Measurements from ENCODE around the gene ADAMTS1. TPM values are rescaled to one million over a fixed set of nuclear protein-coding genes. Genes with fewer than 3 reads are reported as not detected.

Gene ADAMTS1
- total RNA-seq, 4 donors from 2014 or later: 29.8 to 54.8 (median 44.3) TPM

- Histone ChIP-seq H3K36me3 (no peaks in the 10 kb centered on the region), H3K27ac (peak overlapping the region in 2 of 4 donors; percentile 53 to 55), H3K9me3 (no peaks in the 10 kb centered on the region), H3K4me1 (peaks cover 0 to 3% (median under 1%) of the 10 kb centered on the region in 4 donors), H3K4me3 (no peak overlapping the region), H3K27me3 (no peaks in the 10 kb centered on the region)
- intact Hi-C loops (cut with DNase I; ENCODE audit: low total_unique reads) (no loop called here), in situ Hi-C loops (cut with MboI; ENCODE audit: low pct_ligation_motif_present in 1 of 4, low pct_unique_long_range_greater_than_20kb in 1 of 4, low sequenced_read_pairs in 3 of 4) (no loop called here)
- no peak for DNase-seq
- TF ChIP-seq EP300 (IDR thresholded peaks at IDR 0.05; ENCODE audit: low read depth): no peak
- TF ChIP-seq POLR2AphosphoS5 (IDR thresholded peaks at IDR 0.05): no peak
- TF ChIP-seq POLR2A (IDR thresholded peaks at IDR 0.05): no peak
- TF ChIP-seq, protein P1, sequence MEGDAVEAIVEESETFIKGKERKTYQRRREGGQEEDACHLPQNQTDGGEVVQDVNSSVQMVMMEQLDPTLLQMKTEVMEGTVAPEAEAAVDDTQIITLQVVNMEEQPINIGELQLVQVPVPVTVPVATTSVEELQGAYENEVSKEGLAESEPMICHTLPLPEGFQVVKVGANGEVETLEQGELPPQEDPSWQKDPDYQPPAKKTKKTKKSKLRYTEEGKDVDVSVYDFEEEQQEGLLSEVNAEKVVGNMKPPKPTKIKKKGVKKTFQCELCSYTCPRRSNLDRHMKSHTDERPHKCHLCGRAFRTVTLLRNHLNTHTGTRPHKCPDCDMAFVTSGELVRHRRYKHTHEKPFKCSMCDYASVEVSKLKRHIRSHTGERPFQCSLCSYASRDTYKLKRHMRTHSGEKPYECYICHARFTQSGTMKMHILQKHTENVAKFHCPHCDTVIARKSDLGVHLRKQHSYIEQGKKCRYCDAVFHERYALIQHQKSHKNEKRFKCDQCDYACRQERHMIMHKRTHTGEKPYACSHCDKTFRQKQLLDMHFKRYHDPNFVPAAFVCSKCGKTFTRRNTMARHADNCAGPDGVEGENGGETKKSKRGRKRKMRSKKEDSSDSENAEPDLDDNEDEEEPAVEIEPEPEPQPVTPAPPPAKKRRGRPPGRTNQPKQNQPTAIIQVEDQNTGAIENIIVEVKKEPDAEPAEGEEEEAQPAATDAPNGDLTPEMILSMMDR (IDR thresholded peaks at IDR 0.05): no peak
Measured at GRCh38 chr21:26790296-26790695, 54.9 kb downstream of the ADAMTS1 start.

DNA sequence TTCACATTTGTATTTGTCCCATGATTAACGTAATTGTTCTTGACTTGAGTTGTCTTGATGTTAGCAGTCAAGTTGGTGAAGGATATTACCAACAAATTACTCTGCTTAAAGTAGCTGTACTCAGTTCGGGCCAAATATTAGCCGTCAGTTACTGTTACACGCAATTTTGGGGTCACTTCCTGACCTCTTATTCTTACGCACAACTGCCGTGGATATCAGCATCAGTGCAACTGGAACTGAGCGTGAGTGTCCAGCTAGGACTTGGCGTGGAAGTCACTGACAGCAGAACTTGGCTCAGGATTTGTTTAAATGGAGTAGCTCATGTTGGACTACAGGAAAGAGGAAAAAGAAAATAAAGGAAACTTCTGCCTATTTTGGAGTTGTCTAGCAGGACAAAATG lies 56.4 kb downstream of the ADAMTS1 start:
- 66 to 68% methylated on average over 8 of the region's 8 CpGs for WGBS, 2 donors (ENCODE audit: low coverage in 1 of 2)
- Histone ChIP-seq H3K4me1 (peaks cover 0 to 3% (median 0%) of the 10 kb centered on the region in 4 donors), H3K36me3 (no peaks in the 10 kb centered on the region), H3K4me3 (no peak overlapping the region), H3K27me3 (no peaks in the 10 kb centered on the region), H3K9me3 (no peaks in the 10 kb centered on the region), H3K27ac (peak overlapping the region; percentile 45 to 60 (median 54))
- TF ChIP-seq POLR2AphosphoS5 (IDR thresholded peaks at IDR 0.05) (peak in 2 of 3 donors; percentile 19 to 46), EP300 (IDR thresholded peaks at IDR 0.05; ENCODE audit: low read depth) (no peak), POLR2A (IDR thresholded peaks at IDR 0.05) (no peak)
- TF ChIP-seq, protein P1 (IDR thresholded peaks at IDR 0.05): no peak
- peak; percentile 23 for DNase-seq
- intact Hi-C loops (cut with DNase I; ENCODE audit: low total_unique reads) (no loop called here), in situ Hi-C loops (cut with MboI; ENCODE audit: low pct_ligation_motif_present in 1 of 4, low pct_unique_long_range_greater_than_20kb in 1 of 4, low sequenced_read_pairs in 3 of 4) (no loop called here)

Other genes starting within 250 kb of the ADAMTS1 start
- 10 to 100 TPM in 1 of 4 donors, 1 to 10 TPM in 3; 6.6 to 12.9 (median 8.9) TPM for gene ADAMTS5, start 121.7 kb upstream of the ADAMTS1 start, total RNA-seq